ENCODE results near the gene COX18. TPM values are rescaled to one million over a fixed set of nuclear protein-coding genes. Genes with fewer than 3 reads are reported as not detected.

Gene COX18
- total and polyA plus RNA-seq, 2 experiments from 2014 or later, result 9.6 to 44.7 TPM

DNA sequence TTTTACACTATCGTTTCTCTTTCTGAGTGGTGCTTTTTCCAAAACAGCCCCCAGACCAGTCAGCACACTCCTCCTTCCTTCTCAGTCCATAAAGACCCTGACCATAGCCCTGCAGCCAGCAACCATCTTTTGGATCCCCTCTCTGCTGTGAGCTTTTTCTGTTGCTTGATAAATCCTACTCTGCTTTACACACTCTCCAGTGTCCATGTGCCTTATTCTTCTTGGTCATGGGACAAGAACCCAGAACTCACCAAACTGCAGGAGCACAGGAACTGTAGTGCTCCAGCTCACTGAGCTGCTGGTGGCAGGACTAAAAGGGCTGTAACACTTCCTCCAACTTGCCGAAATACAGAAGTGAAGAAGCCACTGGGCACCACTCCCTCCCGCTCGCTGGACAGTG is 32.5 kb downstream of the COX18 start:
- peaks cover 39% of the 10 kb centered on the region for H3K9me3 Mint-ChIP-seq
- no peak overlapping the region for H3K4me3 Mint-ChIP-seq
- H3K36me3 Mint-ChIP-seq (ENCODE audit: low read depth), result peaks cover 32% of the 10 kb centered on the region
- Histone ChIP-seq H2AFZ (no peak overlapping the region), H3K27me3 (ENCODE audit: insufficient read depth) (no peaks in the 10 kb centered on the region), H3K4me3 (no peak overlapping the region), H3K4me1 (ENCODE audit: insufficient read depth) (no peaks in the 10 kb centered on the region), H3K9me2 (ENCODE audit: insufficient read depth) (no peaks in the 10 kb centered on the region), H3K27ac (ENCODE audit: low read depth) (no peak overlapping the region), H3K4me2 (no peak overlapping the region), H3F3A (replicated peaks; ENCODE audit: low read depth) (no peaks in the 10 kb centered on the region), H4K20me1 (replicated peaks; ENCODE audit: insufficient read depth) (no peaks in the 10 kb centered on the region), H3K36me3 (ENCODE audit: insufficient read depth) (peaks cover 4% of the 10 kb centered on the region; the same call in 1 of the 2 replicates), H3K79me2 (replicated peaks; ENCODE audit: insufficient read depth) (no peaks in the 10 kb centered on the region)
- no peak overlapping the region for H3K27ac Mint-ChIP-seq
- ATAC-seq (no peak), DNase-seq (ENCODE audit: low spot score) (peak; percentile 39)
- H3K27me3 Mint-ChIP-seq (ENCODE audit: insufficient read depth, low read depth, poor library complexity), result peaks cover 3% of the 10 kb centered on the region
- TF ChIP-seq ETS1 (IDR thresholded peaks at IDR 0.05), result no peak
- no peak for TF ChIP-seq EZH2 (IDR thresholded peaks at IDR 0.05; ENCODE audit: low read depth, unreplicated experiment)
- no peak for TF ChIP-seq CTCF (conservative IDR thresholded peaks at IDR 0.05; ENCODE audit: low read depth in 2 of 2)
- TF ChIP-seq, protein P1, sequence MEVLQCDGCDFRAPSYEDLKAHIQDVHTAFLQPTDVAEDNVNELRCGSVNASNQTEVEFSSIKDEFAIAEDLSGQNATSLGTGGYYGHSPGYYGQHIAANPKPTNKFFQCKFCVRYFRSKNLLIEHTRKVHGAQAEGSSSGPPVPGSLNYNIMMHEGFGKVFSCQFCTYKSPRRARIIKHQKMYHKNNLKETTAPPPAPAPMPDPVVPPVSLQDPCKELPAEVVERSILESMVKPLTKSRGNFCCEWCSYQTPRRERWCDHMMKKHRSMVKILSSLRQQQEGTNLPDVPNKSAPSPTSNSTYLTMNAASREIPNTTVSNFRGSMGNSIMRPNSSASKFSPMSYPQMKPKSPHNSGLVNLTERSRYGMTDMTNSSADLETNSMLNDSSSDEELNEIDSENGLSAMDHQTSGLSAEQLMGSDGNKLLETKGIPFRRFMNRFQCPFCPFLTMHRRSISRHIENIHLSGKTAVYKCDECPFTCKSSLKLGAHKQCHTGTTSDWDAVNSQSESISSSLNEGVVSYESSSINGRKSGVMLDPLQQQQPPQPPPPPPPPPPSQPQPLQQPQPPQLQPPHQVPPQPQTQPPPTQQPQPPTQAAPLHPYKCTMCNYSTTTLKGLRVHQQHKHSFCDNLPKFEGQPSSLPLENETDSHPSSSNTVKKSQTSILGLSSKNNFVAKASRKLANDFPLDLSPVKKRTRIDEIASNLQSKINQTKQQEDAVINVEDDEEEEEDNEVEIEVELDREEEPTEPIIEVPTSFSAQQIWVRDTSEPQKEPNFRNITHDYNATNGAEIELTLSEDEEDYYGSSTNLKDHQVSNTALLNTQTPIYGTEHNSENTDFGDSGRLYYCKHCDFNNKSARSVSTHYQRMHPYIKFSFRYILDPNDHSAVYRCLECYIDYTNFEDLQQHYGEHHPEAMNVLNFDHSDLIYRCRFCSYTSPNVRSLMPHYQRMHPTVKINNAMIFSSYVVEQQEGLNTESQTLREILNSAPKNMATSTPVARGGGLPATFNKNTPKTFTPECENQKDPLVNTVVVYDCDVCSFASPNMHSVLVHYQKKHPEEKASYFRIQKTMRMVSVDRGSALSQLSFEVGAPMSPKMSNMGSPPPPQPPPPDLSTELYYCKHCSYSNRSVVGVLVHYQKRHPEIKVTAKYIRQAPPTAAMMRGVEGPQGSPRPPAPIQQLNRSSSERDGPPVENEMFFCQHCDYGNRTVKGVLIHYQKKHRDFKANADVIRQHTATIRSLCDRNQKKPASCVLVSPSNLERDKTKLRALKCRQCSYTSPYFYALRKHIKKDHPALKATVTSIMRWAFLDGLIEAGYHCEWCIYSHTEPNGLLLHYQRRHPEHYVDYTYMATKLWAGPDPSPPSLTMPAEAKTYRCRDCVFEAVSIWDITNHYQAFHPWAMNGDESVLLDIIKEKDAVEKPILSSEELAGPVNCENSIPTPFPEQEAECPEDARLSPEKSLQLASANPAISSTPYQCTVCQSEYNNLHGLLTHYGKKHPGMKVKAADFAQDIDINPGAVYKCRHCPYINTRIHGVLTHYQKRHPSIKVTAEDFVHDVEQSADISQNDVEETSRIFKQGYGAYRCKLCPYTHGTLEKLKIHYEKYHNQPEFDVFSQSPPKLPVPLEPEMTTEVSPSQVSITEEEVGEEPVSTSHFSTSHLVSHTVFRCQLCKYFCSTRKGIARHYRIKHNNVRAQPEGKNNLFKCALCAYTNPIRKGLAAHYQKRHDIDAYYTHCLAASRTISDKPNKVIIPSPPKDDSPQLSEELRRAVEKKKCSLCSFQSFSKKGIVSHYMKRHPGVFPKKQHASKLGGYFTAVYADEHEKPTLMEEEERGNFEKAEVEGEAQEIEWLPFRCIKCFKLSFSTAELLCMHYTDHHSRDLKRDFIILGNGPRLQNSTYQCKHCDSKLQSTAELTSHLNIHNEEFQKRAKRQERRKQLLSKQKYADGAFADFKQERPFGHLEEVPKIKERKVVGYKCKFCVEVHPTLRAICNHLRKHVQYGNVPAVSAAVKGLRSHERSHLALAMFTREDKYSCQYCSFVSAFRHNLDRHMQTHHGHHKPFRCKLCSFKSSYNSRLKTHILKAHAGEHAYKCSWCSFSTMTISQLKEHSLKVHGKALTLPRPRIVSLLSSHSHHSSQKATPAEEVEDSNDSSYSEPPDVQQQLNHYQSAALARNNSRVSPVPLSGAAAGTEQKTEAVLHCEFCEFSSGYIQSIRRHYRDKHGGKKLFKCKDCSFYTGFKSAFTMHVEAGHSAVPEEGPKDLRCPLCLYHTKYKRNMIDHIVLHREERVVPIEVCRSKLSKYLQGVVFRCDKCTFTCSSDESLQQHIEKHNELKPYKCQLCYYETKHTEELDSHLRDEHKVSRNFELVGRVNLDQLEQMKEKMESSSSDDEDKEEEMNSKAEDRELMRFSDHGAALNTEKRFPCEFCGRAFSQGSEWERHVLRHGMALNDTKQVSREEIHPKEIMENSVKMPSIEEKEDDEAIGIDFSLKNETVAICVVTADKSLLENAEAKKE (CRISPR knock-in tag; IDR thresholded peaks at IDR 0.05), result no peak
- H3K4me1 Mint-ChIP-seq, result peaks cover 3% of the 10 kb centered on the region; the same call in 1 of the 3 replicates
